Panc1 (cell line): ENCODE measurements around the gene IGFLR1. TPM values are rescaled to one million over a fixed set of nuclear protein-coding genes. Genes with fewer than 3 reads are reported as not detected.

ENCODE experiments used
- ATAC-seq: fragments of 200-7000 bp; cut with Tn5 transposase; 2 replicates; pipeline ENCODE4 v1.9.1; 2020; ENCODE audit warnings: mild to moderate bottlenecking, moderate library complexity
- BruUV-seq: library from RNA; stranded (reverse); fragments of 400-500 nt; replicated peaks from 2 replicates; lab custom pipeline; 2021; lab: Mats Ljungman, UMichigan
- CTCF ChIA-PET: fragments of 300-600 bp; sonication (Branson Sonifier 250); formaldehyde crosslinking; loops from one replicate; lab custom pipeline; 2022; ENCODE audit warnings: antibody characterized with exemption; lab: Charles Lee
- POLR2A ChIA-PET: fragments of 300-600 bp; sonication (Branson Sonifier 250); formaldehyde crosslinking; loops from one replicate; lab custom pipeline; 2022; ENCODE audit warnings: antibody characterized with exemption; lab: Charles Lee
- DNase-seq: peaks from one replicate; pipeline ENCODE4 v3.0.0-alpha.2; 2010; ENCODE audit warnings: low read depth, low spot score
- H3K27ac ChIP-seq: 2 replicates; pipeline ENCODE4 v1.5.1; 2011; ENCODE audit warnings: mild to moderate bottlenecking, low read length, inconsistent platforms
- H3K27me3 ChIP-seq: fragments of 200-500 bp; sonication (Bioruptor generic); 2 replicates; pipeline ENCODE4 v1.6.0; 2014; ENCODE audit warnings: low read length, inconsistent platforms; ENCODE audit not compliant: control insufficient read depth, insufficient read depth
- H3K36me3 ChIP-seq: fragments of 200-500 bp; sonication (Bioruptor generic); 2 replicates; pipeline ENCODE4 v1.5.1; 2014; ENCODE audit warnings: inconsistent platforms, mild to moderate bottlenecking, low read length, moderate library complexity; ENCODE audit not compliant: control insufficient read depth, insufficient read depth
- H3K4me1 ChIP-seq: 2 replicates; pipeline ENCODE4 v1.5.1; 2011; ENCODE audit warnings: inconsistent platforms, mild to moderate bottlenecking, low read length, moderate library complexity; ENCODE audit not compliant: control insufficient read depth, insufficient read depth
- H3K4me3 ChIP-seq, 2 experiments: 2 replicates each; pipeline ENCODE4 v1.5.1; 2011 to 2012; ENCODE audit warnings: low read depth in 2 of 2, low read length in 2 of 2, mild to moderate bottlenecking in 2 of 2, inconsistent platforms in 1 of 2, moderate library complexity in 1 of 2
- H3K9me3 ChIP-seq: fragments of 200-500 bp; sonication (Bioruptor generic); 2 replicates; pipeline ENCODE4 v1.5.1; 2014; ENCODE audit warnings: low read depth, mild to moderate bottlenecking, inconsistent platforms, low read length, moderate library complexity; ENCODE audit not compliant: control insufficient read depth, insufficient read depth
- POLR2AphosphoS5 ChIP-seq: IDR thresholded peaks from 2 replicates; pipeline ENCODE4 v1.6.1; 2012; ENCODE audit warnings: mild to moderate bottlenecking, low read depth, low read length, moderate library complexity
- SIN3A ChIP-seq: IDR thresholded peaks from 2 replicates; pipeline ENCODE4 v1.6.1; 2012; ENCODE audit warnings: low read depth, mild to moderate bottlenecking, low read length, moderate library complexity, borderline replicate concordance; ENCODE audit not compliant: insufficient read depth
- TCF7L2 ChIP-seq: IDR thresholded peaks from 2 replicates; pipeline ENCODE4 v1.6.1; 2011; ENCODE audit warnings: mild to moderate bottlenecking, low read depth, low read length, inconsistent platforms
- in situ Hi-C: cut with HindIII; loops from 2 replicates; pipeline ENCODE4 v1.10.0; 2016; ENCODE audit warnings: low sequenced_read_pairs, low pct_unique_long_range_greater_than_20kb
- intact Hi-C: fragments of 100-400 bp; cut with micrococcal nuclease; formaldehyde crosslinking; loops from one replicate; pipeline ENCODE4 v1.10.0; 2022; ENCODE audit not compliant: unreplicated experiment
- total RNA-seq: library from RNA; stranded (reverse); gene quantifications from one replicate; pipeline ENCODE4 v1.2.1, GENCODE V29; 2021; ENCODE audit not compliant: unreplicated experiment
- TF ChIP-seq, protein P1 (sequence below): fragments of 450-650 bp; IDR thresholded peaks from 2 replicates; pipeline ENCODE4 v1.5.1; 2017; ENCODE audit warnings: mild to moderate bottlenecking
- TF ChIP-seq, protein P2 (sequence below), 2 experiments: IDR thresholded peaks; 2 replicates each; pipeline ENCODE4 v1.6.1; 2011 to 2012; ENCODE audit warnings: low read depth in 2 of 2, control low read depth in 1 of 2, low read length in 1 of 2, mild to moderate bottlenecking in 1 of 2, moderate library complexity in 1 of 2; ENCODE audit not compliant: insufficient read depth in 1 of 2

Gene IGFLR1
- total RNA-seq, 1 experiment from 2014 or later: 12.5 TPM

DNA sequence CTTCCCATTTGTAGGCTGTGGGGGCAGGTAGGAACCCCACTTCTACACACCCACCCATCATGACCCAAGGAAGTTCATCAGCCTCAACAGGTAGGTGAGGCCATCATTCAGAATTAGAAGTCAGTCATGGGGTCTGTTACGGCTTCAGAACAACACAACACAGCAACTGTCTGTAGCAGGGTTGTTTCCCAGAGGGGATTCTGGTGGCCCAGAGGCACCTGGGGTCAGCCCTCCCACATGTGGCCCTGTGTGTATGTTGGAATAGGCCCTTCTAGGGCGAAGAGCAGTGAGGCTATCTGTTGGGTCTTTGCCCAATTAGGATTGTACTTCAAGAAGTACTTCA lies 3.4 kb downstream of the IGFLR1 start:
- no peaks in the 10 kb centered on the region for H3K27me3 ChIP-seq
- H3K36me3 ChIP-seq: peaks cover 3% of the 10 kb centered on the region; the same call in 1 of the 2 replicates
- in situ Hi-C loops: no loop called here
- H3K9me3 ChIP-seq: no peaks in the 10 kb centered on the region
- ChIA-PET POLR2A (interaction anchor here (1.0 kb wide), 1 partner anchor 9 kb away, joined by 5 read pairs; the partner anchor contains the start of gene LIN37), CTCF (no interaction called here)
- no peak for TF ChIP-seq POLR2AphosphoS5
- TF ChIP-seq, protein P1, sequence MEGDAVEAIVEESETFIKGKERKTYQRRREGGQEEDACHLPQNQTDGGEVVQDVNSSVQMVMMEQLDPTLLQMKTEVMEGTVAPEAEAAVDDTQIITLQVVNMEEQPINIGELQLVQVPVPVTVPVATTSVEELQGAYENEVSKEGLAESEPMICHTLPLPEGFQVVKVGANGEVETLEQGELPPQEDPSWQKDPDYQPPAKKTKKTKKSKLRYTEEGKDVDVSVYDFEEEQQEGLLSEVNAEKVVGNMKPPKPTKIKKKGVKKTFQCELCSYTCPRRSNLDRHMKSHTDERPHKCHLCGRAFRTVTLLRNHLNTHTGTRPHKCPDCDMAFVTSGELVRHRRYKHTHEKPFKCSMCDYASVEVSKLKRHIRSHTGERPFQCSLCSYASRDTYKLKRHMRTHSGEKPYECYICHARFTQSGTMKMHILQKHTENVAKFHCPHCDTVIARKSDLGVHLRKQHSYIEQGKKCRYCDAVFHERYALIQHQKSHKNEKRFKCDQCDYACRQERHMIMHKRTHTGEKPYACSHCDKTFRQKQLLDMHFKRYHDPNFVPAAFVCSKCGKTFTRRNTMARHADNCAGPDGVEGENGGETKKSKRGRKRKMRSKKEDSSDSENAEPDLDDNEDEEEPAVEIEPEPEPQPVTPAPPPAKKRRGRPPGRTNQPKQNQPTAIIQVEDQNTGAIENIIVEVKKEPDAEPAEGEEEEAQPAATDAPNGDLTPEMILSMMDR: no peak
- TF ChIP-seq, protein P2, sequence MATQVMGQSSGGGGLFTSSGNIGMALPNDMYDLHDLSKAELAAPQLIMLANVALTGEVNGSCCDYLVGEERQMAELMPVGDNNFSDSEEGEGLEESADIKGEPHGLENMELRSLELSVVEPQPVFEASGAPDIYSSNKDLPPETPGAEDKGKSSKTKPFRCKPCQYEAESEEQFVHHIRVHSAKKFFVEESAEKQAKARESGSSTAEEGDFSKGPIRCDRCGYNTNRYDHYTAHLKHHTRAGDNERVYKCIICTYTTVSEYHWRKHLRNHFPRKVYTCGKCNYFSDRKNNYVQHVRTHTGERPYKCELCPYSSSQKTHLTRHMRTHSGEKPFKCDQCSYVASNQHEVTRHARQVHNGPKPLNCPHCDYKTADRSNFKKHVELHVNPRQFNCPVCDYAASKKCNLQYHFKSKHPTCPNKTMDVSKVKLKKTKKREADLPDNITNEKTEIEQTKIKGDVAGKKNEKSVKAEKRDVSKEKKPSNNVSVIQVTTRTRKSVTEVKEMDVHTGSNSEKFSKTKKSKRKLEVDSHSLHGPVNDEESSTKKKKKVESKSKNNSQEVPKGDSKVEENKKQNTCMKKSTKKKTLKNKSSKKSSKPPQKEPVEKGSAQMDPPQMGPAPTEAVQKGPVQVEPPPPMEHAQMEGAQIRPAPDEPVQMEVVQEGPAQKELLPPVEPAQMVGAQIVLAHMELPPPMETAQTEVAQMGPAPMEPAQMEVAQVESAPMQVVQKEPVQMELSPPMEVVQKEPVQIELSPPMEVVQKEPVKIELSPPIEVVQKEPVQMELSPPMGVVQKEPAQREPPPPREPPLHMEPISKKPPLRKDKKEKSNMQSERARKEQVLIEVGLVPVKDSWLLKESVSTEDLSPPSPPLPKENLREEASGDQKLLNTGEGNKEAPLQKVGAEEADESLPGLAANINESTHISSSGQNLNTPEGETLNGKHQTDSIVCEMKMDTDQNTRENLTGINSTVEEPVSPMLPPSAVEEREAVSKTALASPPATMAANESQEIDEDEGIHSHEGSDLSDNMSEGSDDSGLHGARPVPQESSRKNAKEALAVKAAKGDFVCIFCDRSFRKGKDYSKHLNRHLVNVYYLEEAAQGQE (IDR thresholded peaks at IDR 0.05; ENCODE audit: insufficient read depth in 1 of 2, low read depth in 2 of 2, low read length in 1 of 2): no peak
- TF ChIP-seq SIN3A: no peak
- TF ChIP-seq TCF7L2: no peak
- no peak for ATAC-seq
- no peak for DNase-seq
- intact Hi-C loops: no loop called here
- H3K27ac ChIP-seq: no peak overlapping the region; the same call in 1 of the 2 replicates
- H3K4me3 ChIP-seq: no peak overlapping the region
- BruUV-seq: no TSS peak
- H3K4me1 ChIP-seq: peaks cover 12% of the 10 kb centered on the region

DNA sequence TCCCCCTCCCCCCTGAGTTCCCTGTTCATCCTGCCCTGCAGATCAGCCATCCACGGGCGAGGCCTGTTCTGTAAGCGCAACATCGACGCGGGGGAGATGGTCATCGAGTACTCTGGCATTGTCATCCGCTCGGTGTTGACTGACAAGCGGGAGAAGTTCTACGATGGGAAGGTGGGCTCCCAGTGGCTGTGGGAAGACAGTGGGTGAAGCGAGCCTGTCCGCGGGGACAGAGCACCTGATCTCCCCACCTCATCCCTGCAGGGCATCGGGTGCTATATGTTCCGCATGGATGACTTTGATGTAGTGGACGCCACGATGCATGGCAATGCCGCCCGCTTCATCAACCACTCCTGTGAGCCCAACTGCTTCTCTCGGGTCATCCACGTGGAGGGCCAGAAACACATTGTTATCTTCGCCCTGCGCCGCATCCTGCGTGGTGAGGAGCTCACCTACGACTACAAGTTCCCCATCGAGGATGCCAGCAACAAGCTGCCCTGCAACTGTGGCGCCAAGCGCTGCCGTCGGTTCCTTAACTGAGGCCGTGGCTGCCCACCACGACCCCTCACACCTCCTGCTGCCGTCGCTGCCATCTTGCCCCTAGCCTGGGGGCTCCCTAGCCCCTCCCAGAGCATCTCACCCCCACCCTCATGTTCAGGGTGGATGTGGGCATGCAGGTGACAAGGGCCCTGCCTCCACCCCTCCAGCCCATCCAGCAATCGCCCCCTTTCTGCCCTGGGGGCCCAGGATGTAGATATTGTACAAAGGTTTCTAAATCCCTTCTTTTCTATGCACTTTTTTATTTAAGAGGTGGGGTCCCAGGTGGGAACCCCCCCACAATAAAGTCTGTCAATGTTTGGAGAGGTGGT lies 4.0 kb downstream of the IGFLR1 start:
- intact Hi-C loops (no loop called here), in situ Hi-C loops (no loop called here)
- TSS peak; percentile 83 for BruUV-seq
- Histone ChIP-seq H3K4me3 (no peak overlapping the region), H3K4me1 (peaks cover 12% of the 10 kb centered on the region), H3K27me3 (no peaks in the 10 kb centered on the region), H3K36me3 (peaks cover 5% of the 10 kb centered on the region; the same call in 1 of the 2 replicates), H3K9me3 (no peaks in the 10 kb centered on the region), H3K27ac (no peak overlapping the region)
- DNase-seq (no peak), ATAC-seq (no peak)
- TF ChIP-seq, protein P1: no peak
- no peak for TF ChIP-seq SIN3A
- TF ChIP-seq POLR2AphosphoS5: no peak
- ChIA-PET CTCF (no interaction called here), POLR2A (no interaction called here)
